Measurements from ENCODE around the gene XG.
"Not testable (repeated sequence)": the region's sequence is repeated elsewhere in the genome, so short reads cannot be mapped to it uniquely, and the experiment has no call there.

XG gene

GRCh38 chrX:2751874-2752300, at the start of gene XG:
Gene XG (plus strand): TSS chrX:2752040. CDS start chrX:2752275, 235 bp downstream.
- H3K4me3 ChIP-seq (ENCODE audit: low read depth, low read length), result not testable (repeated sequence)

- no peak overlapping the region for H3K4me3 ChIP-seq (ENCODE audit: low read depth, low read length)
Measured at GRCh38 chrX:2703991-2704369, 47.9 kb upstream of the XG start.

GRCh38 chrX:2705046-2705832, 46.6 kb upstream of the XG start:
- H3K4me3 ChIP-seq (ENCODE audit: low read depth, low read length), result no peak overlapping the region

GRCh38 chrX:2707334-2707760, 44.5 kb upstream of the XG start:
- no peak overlapping the region for H3K4me3 ChIP-seq (ENCODE audit: low read depth, low read length)

- H3K4me3 ChIP-seq (ENCODE audit: low read depth, low read length), result no peak overlapping the region
Measured at GRCh38 chrX:2708021-2708420, 43.8 kb upstream of the XG start.

- H3K4me3 ChIP-seq (ENCODE audit: low read depth, low read length), result no peak overlapping the region
Measured at GRCh38 chrX:2708592-2709188, 43.1 kb upstream of the XG start.

- no peak overlapping the region for H3K4me3 ChIP-seq (ENCODE audit: low read depth, low read length)
Measured at GRCh38 chrX:2709556-2709955, 42.3 kb upstream of the XG start.

GRCh38 chrX:2710041-2710840, 41.6 kb upstream of the XG start:
- H3K4me3 ChIP-seq (ENCODE audit: low read depth, low read length), result no peak overlapping the region

GRCh38 chrX:2711441-2711840, 40.4 kb upstream of the XG start:
- H3K4me3 ChIP-seq (ENCODE audit: low read depth, low read length), result no peak overlapping the region

GRCh38 chrX:2712428-2712827, 39.4 kb upstream of the XG start:
- H3K4me3 ChIP-seq (ENCODE audit: low read depth, low read length), result no peak overlapping the region

GRCh38 chrX:2712890-2713840, 38.7 kb upstream of the XG start:
- no peak overlapping the region for H3K4me3 ChIP-seq (ENCODE audit: low read depth, low read length)

GRCh38 chrX:2714551-2714950, 37.3 kb upstream of the XG start:
- H3K4me3 ChIP-seq (ENCODE audit: low read depth, low read length), result no peak overlapping the region

GRCh38 chrX:2715066-2715600, 36.7 kb upstream of the XG start:
- no peak overlapping the region for H3K4me3 ChIP-seq (ENCODE audit: low read depth, low read length)

GRCh38 chrX:2717312-2717711, 34.5 kb upstream of the XG start:
- no peak overlapping the region for H3K4me3 ChIP-seq (ENCODE audit: low read depth, low read length)

- no peak overlapping the region for H3K4me3 ChIP-seq (ENCODE audit: low read depth, low read length)
Measured at GRCh38 chrX:2718821-2719220, 33.0 kb upstream of the XG start.

GRCh38 chrX:2719774-2720447, 31.9 kb upstream of the XG start:
- H3K4me3 ChIP-seq (ENCODE audit: low read depth, low read length), result no peak overlapping the region

- no peak overlapping the region for H3K4me3 ChIP-seq (ENCODE audit: low read depth, low read length)
Measured at GRCh38 chrX:2723286-2723879, 28.5 kb upstream of the XG start.

- not testable (repeated sequence) for H3K4me3 ChIP-seq (ENCODE audit: low read depth, low read length)
Measured at GRCh38 chrX:2727264-2727663, 24.6 kb upstream of the XG start.

- H3K4me3 ChIP-seq (ENCODE audit: low read depth, low read length), result no peak overlapping the region
Measured at GRCh38 chrX:2732076-2732475, 19.8 kb upstream of the XG start.
